ENCODE results near the gene PEX11B.
A peak's percentile ranks its signal among the peaks of the same experiment; 100 is the strongest.

PEX11B gene

GRCh38 chr1:145906954-145907753 lies 11.4 kb downstream of the PEX11B start:
- no peak for DNase-seq (ENCODE audit: low spot score)

- DNase-seq (ENCODE audit: low spot score) = no peak
Measured at GRCh38 chr1:145901312-145902021, 17.1 kb downstream of the PEX11B start.

- no peak for DNase-seq (ENCODE audit: low spot score)
Measured at GRCh38 chr1:145898756-145899155, 19.8 kb downstream of the PEX11B start.

DNA sequence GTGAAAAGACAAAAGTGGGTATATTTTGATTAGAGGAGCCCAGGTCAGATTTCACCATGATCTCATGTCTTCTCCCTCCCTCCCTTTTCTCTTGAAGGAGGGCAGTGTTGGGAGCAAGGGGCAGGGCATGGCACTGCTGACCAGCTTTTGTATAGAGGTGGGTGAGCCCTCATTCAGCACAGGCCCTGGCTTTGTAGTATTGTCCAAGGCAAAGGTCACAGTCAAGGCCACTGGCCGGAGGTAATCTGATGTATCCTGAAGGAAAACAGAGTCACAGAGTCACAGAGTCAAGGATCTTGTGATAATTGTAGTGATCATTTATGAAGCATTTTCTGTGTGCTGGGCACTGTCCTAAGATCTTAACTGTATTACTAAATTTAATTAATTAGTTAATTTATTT lies 20.5 kb downstream of the PEX11B start:
- no peak for DNase-seq (ENCODE audit: low spot score)

- DNase-seq (ENCODE audit: low spot score) = no peak
Measured at GRCh38 chr1:145895471-145895870, 23.0 kb downstream of the PEX11B start.

DNA sequence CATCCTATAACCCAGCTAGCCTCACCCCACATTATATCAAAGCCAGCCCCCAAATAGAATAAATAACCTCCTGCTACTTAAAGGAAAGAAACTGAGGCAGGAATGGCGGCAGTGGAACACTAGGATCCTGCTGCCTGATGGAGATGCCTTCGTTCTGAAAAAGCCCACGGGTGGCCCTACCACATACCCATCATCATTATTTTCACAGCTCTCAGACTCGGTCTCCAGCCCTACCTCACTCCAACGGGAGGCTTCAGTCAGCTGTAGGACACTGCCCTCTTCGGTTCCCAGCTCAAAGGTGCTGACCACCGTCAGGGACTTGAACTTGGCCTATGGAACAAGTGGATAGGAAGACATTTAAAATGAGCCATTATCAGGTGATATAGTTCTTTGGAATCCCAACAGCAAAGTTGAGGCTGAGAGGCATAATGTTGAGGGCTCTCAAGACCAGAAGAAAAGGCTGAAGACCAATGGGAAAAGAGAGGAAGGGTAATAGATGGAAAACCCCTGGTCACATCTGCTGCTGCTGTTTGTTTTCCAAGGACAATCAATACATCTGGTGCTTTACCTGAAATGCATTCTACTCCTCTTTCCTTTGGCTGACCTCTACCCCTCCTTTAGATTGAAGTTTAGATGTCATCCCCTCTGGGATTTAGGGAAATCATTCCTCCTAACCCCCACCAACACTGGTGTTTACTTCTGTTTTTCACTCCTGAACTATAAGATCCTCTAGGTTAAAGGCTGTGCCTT lies 25.0 kb downstream of the PEX11B start:
- DNase-seq (ENCODE audit: low spot score) = no peak

DNA sequence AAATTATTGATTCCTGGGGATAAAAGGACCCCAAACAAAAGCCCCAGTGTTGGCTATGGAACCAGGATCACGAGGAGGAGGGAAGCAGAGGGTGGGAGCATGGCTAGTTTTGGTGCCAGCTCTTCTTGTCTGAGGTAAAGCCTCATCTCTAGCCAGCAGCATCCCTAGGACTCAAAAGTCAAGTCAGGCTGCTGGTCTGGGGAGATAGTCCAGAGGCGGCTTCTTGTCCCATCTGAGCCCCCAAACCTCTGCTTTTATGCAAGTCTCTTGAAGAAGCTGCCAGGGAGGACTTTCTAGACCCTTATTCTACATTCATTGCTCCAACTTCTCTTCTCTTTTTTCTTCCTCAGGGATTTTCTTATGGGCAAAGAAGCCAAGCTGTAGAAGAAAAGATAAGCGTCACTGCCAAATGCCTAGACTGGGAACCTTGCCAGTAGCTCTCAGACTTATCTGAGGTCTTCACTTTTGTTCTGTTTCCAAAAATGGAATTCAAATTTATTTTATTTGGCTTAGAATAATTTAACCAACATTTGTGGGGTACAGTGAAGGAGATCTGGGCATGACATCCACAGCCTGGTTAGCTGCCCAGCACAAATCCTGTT lies 25.9 kb downstream of the PEX11B start:
- no peak for DNase-seq (ENCODE audit: low spot score)

- peak; percentile 86 for DNase-seq (ENCODE audit: low spot score)
Measured at GRCh38 chr1:145891587-145892485, 26.7 kb downstream of the PEX11B start.

DNA sequence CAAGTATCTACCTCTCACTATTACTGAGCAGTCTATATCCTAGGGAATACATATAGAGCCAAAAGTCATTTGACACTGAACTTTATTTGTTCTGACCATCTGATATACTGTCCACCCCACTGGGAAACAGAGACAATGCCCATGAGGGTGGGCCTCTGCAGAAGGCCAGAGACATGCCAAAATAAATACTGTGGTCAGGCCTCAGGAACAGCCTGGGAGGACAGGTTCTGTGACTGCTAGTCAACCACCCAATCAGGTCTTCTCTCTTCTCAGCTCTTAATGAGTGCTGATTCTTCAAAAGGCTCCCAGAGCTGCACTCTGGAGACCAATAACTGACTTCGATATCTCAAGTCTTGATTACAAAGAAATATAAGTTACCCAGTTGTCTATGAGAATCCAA lies 27.4 kb downstream of the PEX11B start:
- peak; percentile 21 for DNase-seq (ENCODE audit: low spot score)

DNA sequence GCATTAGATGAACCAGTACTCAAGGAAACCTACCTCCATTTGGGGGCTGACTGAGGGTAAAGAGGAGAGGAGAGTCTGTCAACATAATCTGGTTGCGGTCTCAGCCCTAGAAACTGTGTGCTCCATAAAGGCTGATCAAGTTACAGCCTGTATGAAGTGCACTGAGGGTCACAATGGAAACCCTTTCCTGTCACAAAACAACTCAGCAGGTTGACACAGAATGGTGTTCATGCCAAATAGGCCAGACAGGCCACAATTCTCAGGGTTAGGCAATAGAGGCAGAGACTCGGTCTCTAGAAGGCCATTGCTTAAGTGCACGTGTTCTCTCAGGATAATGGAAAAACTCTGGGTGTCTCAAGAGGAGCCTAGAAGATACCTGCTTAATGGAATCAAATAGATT lies 28.8 kb downstream of the PEX11B start:
- no peak for DNase-seq (ENCODE audit: low spot score)

DNA sequence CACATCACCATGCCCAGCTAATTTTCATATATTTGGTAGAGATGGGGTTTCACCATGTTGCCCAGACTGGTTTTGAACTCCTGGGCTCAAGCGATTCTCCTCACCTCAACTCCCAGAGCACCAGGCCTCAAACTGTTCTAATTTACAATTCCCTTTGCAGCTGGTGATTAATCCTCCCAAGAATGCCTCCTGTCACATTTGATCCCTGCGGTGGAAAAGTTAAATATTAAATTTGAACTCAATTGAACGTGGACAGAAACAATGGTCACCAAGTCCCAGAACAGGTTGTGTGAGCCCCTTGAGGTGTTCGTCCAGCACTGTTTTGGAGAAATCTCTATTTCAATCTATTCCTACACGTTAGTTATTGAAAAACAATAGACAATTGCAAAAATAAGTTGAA lies 30.9 kb downstream of the PEX11B start:
- DNase-seq (ENCODE audit: low spot score) = no peak

DNA sequence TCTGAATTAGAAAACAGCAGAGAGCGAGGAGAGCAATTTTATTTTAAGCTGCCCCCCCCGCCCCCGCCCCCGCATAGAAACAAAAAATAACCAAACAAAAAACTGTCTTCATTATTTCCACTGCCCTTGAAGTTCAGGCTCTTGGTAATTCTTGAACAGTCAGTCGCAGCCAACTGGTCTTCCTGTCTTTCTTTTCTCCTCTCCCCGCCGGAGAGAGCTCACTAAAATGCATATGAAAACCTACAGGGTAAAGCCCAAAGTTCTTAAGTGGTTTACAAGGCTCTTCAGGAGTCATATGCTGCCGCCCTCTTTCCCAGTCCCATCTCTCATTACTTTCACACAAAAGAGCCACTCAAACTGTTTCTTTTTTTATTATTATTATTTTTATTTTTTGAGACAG lies 31.7 kb downstream of the PEX11B start:
- DNase-seq (ENCODE audit: low spot score) = no peak

DNA sequence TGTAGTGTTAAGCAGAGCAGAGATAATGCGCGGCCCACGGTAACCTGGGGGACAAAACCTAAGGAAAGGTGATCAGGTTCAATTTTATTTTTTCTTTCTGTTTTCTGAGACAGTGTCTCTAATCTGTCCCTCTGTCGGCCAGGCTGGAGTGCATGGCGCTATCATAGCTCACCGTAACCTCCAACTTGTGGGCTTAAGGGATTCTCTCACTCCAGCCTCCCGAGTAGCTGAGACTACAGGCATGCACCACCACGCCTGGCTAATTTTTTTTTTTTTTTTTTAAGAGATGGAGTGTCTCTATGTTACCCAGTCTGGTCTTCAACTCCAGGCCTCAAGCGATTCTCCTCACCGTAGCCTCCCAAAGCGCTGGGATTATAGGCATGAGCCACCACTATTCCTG lies 32.1 kb downstream of the PEX11B start:
- DNase-seq (ENCODE audit: low spot score) = no peak

DNA sequence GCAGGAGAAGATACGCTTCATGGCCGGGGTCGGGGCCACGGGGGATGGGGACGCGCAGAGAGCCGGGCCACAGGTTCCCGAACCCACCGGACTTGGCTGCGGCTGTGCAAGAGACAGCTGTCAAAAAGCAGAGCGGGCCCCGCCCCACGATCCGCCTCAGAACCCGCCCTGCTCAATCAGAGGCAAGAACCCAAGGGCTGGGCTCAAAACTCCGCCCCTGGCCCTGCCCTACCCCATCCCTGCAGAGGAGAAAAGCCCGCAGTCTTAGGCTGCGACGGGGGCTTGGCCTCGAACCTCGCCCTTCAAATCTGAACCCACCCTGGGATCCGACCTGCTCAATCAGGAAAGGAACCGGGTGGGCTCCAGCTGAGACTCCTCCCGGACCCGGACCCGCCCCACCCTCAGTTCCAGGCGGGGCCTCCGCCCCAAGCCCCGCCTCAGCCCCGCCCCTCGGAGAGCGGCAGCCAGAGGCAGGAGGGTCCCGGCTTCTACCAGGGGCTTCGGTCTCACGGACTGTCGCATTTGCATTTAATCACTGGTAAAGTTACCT lies 32.7 kb downstream of the PEX11B start, which contains the start of gene ANKRD35:
ANKRD35 (minus strand) TSS at position 129 of the 550 bp plus-strand sequence; CDS start at position 21, 108 bp downstream.
- DNase-seq (ENCODE audit: low spot score) = peak; percentile 94

- peak; percentile 64 for DNase-seq (ENCODE audit: low spot score)
Measured at GRCh38 chr1:145884675-145885074, 33.8 kb downstream of the PEX11B start.

GRCh38 chr1:145879775-145880174 lies 38.7 kb downstream of the PEX11B start:
- DNase-seq (ENCODE audit: low spot score) = no peak

- DNase-seq (ENCODE audit: low spot score) = no peak
Measured at GRCh38 chr1:145878724-145879123, 39.8 kb downstream of the PEX11B start.

DNA sequence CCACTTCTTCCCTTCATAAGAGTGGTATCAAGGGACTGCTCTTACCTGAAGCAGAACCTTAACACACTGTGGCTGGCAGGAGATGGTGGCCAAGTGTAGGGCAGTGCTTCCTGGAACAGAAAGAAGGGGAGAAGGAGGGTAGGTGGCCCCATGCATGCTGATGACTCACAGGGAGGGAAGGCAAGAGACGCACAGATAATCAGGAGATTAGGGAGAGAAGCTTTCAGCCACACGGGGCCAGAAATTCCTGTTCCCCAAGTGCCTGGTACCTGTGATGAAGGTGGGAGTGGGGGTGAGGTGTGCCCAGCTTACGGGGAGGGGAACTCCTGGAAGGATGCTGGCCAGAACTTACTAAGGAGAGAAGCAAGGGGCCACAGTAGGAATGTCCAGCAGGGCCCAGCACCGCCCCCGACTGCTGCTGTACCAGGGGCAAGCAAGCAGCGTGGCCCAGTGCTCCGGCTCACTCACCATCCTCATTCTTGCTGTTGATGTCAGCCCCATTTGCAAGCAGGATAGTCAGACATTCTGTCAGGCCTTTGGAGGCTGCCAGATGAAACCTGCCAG lies 40.5 kb downstream of the PEX11B start:
- DNase-seq (ENCODE audit: low spot score) = no peak

DNA sequence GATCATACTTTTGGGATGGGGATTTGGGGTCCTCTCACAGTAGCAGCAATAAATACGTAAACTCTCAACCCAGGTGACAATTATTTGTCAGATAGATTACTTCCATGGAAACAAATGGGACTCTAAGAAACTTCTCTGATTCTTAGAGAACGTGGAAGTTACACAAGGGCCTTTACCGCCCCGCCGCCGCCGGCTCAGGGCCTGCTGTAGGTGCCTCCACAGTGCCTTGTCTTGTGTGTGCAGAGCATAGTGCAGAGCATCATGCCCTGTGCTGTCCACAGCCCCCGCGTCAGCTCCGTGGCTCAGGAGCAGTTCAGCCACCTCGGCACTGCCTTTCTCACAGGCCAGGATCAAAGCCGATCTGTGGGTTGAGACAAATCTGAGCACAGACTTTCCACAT lies 43.9 kb downstream of the PEX11B start:
- no peak for DNase-seq (ENCODE audit: low spot score)
